HG03558 (cell line): ENCODE measurements around the gene RHEB.
A peak's percentile ranks its signal among the peaks of the same experiment; 100 is the strongest.

Experiments
- ATAC-seq: cut with Tn5 transposase; IDR thresholded peaks from one replicate; pipeline ENCODE4 v1.9.1; 2021; ENCODE audit warnings: moderate number of reproducible peaks; ENCODE audit not compliant: unreplicated experiment; ENCODE audit errors: extremely low read depth

RHEB gene, protein sequence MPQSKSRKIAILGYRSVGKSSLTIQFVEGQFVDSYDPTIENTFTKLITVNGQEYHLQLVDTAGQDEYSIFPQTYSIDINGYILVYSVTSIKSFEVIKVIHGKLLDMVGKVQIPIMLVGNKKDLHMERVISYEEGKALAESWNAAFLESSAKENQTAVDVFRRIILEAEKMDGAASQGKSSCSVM

DNA sequence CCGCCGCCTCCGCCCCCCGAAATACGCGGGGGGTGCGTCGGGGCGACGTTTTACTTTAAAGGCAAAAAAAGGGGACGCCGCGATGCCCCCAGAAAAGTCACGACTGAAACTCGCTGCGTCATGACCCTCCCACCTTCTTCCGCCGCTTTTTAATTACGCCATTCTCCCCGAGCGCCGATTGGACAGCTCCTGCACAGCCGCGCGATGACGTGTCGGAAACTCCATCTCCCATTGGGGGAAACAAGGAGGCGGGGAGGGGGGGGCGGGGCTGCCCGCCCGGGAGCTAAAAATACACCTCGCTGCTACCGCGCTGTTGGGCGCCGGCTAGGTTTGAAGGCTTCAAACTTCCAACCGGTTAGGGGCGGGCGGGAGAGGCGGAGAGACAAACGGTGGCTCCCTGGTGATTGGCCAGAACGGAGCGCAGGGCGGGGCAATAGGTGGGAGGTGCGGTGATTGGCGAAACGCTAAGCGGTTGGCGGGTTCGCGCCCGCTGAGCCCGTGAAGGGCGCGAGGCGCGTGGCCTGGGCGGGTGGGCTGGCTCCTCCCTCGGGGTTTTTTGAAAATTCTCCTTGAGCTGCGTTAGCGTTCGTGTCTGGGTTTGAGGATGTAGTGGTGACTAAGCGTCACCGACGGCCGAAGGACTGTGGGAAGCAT is at the start of gene RHEB:
Gene RHEB (minus strand): TSS at position 131 of the 654 bp plus-strand sequence. CDS start 384 bp downstream, outside the sequence.
- ATAC-seq: peak; percentile 44

DNA sequence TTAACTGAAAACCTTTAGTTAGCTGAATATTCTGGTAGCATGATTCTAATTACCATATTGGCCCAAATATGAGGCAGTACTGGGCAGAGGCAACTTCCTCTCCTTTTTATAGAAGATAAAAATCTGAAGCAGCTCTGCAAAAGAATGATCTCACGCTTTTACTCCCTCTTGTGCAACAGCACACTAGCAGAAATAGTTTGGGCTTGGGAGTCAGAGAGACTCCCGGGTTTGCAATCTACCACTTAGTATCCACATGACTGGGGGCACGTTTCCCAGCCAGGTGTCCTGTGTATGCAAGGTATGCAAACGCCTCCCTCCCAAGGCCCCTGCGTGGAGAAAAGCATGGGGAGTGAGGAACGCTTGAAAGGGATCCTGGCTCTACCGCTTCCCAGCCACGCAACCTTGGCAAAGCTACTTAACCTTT is 47.2 kb upstream of the RHEB start:
- ATAC-seq: no peak

DNA sequence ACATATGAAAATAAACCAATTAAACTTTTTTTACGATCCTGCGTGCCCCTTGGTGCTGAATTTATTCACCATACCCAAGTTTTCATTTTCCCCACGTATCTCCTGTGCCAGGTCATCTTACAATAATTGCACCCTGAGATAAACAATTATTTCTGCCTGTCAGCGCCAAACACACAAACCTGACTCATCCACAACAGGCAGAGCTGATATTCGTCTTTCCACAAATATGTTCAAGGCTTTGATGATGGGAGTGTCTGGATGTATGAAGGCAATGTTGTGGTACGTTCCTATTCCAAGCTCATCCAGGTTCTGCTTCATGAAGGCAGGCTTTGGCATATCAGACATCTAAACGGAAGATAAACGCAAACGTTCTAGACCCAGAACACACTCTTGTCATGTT is 45.8 kb upstream of the RHEB start:
- no peak for ATAC-seq

DNA sequence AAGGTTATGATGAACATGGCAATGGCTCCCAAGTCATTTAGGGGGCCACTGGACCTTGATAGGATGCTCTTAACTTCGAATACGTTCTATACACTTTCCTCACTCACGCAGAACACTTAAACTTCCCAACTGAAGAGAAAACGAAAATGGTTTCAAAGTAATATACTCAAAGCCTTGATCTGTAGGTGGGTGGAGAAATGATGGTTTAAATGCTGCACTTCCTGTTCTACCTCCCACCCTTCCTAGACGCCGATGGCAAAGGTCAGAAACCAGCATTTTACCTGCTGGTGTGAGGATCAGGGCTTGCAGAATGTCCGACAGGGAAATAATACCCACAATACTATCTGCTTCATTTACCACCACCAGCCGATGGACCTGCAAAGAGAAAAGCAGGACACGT is 40.5 kb upstream of the RHEB start:
- ATAC-seq: no peak

DNA sequence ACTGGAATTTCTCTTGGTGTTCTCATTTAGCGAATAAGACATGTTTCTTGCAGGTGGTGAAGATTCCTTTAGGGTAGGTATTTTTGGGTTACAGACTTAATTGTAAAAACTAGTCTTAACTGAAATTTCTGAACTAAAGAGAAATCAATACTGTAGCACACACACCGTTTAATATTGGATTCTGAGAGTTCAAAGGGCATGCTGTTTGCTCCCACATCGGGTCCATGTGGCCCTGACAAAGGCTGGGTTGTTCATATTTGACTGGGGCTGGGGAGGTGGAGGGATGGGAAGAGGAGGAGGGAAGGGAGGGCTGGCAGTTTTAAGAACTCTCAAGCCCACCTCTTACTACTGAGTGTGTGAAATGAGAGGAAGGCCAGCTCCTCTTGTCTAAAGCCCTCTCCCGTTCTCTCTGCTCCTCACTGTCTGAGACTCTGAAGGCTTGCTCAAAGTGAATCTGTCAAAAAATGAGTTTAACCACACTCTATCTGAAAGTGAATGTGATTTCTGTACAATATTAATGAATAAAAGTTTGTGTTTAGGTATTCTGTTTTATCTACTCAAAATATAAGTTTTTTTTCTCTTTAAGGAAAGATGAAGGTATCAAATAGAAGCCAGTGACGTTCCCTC is 40.0 kb upstream of the RHEB start:
- no peak for ATAC-seq

DNA sequence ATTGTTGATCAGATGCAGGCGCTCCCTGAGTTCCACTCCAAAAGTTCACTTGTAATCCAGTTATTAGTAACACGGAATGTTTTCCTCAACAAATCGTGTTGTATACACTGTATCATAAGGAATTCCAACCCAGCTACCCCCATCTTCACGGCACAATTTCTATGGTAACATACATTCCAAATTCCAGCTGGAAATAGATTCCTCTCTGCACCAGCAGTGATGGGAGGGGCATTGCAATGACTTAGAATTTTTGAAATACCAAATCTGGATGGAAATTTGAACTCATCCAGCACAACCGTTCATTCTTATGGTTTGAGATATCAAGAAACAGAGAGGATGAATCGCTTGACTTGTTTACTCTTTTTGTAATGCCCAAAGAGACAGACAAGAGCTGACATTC is 38.9 kb upstream of the RHEB start:
- no peak for ATAC-seq

DNA sequence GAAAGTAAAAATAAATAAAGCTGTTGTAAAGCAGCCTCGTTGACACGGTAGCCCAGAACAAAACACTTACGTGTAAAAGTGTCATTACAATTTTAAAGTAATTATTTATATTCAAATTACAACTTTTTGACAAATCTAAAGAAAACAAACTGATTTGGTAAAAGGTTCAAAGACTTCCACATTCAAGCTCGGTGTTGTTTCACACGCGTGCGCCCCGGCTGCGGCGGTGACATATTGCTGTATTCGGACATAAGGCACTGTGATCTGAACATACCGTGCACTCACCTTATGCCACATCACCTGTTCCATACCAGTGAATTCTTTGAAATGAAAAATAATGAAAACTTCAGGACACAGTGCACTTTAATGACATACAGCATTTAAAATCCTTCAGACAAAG is 36.9 kb upstream of the RHEB start:
- ATAC-seq: no peak

DNA sequence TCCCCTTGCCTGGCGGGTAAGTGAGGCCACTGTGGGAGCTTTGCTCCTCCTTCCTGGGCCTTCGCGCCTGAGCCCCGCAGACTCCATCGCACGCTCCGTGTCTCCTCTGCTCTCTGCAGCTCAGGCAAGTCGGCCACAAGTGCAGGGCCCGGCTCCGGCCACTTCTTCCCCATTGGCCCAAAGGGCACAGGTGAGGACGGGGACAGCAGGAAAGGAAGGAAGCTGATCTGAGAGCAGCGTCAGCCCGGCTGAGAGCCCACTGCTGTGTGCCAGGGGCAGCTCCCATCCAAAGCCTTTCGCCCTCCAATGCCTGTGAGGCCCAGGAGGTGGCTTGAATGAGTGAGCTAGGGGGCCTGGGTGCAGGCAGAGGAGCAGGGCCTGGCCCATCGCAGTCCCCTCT is 33.7 kb upstream of the RHEB start:
- no peak for ATAC-seq

DNA sequence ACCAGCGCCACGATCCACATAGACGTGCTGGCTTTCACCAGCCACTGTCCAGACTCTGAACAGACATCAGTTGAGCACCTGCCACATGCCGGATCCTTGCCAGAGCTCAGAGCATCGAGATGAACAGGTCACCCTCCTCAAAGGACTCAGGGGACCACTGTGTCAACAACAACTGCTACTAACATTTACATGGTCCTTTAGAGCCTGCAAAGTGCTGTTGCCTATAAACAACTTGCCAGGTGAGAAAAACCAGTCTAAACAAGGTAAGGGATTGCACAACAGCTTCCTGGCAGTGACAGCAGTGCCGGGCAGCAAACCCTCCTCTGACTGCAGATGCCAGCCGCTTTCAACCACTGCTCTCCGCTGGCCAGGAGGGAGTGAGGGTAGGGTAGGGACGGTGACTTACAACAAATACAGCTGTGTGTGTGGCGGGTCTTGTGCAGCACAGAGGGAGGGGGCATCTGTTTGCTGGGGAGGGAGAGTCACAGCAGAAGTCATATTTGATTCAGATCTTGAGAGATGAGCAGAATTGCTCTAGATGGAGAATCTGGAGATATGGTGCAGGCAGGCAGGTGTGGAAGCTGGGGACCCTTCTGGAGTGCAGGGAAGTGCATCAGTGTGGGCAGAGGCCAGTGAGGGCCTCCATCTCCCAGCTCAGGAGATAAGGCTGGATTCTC is 32.8 kb upstream of the RHEB start:
- no peak for ATAC-seq

DNA sequence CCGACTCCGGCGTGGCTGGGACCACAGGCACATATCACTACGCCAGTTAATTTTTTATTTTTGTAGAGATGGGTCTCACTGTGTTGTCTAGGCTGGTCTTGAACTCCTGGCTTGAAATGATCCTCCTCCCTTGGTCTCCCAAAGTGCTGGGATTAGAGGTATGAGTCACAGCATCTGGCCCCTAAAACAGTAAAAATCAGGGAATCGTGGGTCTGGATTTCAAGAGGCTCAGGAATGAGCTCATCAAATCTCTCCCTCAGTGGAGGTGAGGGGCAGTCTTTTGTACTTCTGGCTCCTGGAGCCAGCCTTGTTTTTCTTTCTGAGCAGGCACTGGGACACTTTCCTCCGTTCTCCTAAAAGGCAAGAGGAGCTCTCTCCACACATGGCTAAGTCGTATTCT is 32.1 kb upstream of the RHEB start:
- no peak for ATAC-seq

DNA sequence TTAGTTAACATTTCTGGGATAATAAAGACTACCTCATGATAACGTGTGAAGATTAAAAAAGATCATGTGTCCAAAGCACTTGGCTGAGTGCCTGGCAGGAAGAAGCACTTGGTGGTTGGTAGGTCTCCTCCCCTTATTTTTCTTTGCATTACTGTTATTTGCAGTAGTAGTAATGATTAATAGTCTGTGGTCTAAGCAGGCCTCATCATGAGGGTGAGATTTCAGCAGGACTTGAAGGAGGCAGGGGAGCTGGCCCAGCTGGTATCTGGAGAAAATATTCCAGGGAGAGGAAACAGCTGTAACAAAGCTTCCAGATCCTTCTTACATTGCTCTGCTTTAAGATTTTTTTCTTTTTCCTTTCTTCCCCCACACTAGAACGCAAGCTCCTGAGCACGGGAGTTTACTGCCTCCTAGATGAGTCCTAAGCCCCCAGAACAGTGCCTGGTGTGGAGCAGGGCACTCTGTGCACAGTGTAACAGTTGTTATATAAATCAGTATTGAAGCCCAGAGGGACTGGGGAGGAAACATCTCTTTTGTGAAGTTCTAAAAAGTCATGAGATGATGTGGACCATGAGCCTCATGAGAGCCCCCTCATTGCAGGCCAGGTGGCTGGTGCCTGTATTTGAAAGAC is 31.1 kb upstream of the RHEB start:
- no peak for ATAC-seq

DNA sequence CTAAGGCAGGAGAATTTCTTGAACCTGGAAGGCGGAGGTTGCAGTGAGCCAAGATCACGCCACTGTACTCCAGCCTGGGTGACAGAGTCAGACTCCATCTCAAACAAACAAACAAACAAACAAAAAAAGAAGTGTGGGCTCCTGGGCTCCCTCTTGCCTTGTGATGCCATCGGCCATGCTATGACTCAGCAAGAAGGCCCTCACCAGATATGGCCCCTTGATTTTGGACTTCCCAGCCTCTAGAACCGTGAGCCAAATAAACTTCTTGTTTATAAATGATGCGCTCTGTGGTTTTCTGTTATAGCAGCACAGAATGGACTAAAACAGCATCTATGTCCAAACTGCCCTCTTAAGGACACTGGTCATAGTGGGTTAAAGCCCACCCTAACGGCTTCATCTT is 29.9 kb upstream of the RHEB start:
- ATAC-seq: no peak

DNA sequence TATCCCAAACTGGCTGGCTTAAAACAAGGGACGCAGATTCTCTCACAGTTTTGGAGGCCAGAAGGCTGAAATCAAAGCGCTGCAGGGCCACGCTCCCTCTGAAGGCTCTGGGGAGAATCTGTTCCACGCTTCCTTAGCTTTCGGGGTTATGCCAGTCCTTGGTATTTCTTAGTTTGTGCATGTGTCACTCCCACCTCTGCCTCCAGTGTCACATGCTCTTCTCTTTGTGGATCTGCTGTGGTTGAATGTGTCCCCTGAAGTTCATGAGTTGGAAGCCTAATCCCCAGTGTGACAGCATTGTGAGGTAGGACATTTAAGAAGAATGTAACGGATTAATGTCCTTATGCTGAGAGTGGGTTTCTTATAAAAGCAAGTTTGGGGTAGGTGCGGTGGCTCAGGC is 29.4 kb upstream of the RHEB start:
- no peak for ATAC-seq

DNA sequence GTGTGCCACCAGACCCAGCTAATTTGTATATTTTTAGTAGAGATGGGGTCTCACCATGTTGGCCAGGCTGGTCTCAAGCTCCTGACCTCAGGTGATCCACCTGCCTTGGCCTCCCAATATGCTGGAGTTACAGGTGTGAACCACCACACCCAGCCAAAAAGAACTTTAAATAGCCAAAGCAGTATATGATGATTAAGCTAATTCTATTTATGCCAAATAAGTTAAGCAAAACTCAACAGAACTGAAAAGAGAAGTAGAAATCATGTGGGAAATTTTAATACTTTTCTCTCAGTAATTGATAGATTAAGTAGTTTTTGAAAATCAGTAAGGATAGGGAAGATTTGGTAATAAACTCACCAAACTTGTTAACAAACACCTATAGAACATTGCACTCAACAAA is 24.5 kb upstream of the RHEB start:
- no peak for ATAC-seq

DNA sequence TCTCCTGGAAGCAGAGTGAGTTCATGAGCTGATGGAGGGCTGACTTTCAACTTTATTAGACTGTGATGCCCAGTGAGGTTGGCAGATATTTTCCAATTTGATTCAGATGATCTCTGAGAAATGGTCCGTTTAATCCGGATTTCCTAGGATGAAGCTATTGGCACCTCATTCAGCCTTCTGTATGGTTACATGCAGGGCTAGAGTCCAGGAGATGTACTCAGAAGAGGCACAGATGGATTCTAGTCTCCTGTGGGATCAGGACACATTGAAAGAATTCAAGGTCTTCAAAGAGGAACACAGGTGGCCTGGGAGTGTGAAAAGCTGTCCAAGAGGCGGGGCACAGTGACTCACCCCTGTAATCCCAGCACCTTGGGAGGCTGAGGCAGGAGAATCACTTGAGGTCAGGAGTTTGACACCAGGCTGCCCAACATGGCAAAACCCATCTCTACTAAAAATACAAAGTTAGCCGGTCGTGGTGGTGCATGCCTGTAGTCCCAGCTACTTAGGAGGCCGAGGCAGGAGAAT is 23.0 kb upstream of the RHEB start:
- ATAC-seq: no peak

DNA sequence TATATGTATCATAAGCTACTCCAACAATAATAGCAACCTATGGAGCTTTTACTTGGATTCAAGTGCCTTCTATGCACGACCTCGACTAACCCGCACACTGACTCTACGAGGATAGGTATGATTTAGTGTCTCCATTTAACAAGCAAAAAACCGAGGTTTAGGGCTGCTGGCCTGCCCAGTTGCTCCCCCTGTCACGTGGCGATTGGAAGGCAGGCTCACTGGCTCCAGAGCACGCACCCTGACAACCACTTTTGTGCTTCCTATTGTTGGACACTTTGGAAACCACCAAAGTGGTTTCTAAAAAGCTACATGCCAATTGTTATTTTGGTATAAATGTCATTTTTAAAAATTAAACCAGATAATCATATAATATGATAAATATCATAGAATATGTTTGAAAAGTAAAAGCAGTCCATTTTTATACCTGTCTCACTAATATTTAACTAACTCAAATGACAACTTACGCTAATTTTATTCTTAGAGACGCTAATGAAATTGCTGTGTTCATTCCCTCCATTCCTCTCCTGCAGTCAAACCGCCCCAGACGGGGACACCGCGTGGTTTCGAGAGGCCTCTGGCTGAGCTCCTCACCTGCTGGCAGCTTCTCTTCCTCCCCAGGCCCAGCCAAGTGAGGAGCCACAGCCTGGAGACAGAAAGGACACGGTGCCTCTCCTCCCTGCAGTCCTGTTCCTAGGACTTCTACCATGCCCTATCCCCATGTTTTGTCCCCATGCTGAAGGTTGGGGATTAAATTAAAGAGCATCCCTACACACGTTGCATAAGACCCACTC is 22.2 kb upstream of the RHEB start:
- ATAC-seq: no peak

DNA sequence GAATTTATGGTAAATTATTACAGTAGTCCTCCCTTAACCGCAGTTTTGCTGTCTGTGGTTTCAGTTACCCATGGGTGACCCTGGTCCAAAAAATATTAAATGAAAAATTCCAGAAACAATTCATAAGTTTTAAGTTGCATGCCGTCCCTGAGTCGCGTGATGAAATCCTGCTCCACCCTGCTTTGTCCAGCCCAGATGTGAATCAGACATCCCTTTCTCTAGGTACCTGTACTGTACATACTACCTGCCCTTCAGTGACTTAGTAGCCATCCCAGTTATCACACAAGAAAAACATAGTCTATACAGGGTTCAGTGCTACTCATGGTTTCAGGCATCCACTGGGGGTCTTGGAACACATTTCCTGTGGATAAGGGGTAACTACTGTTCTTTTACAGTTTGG is 20.5 kb upstream of the RHEB start:
- no peak for ATAC-seq

DNA sequence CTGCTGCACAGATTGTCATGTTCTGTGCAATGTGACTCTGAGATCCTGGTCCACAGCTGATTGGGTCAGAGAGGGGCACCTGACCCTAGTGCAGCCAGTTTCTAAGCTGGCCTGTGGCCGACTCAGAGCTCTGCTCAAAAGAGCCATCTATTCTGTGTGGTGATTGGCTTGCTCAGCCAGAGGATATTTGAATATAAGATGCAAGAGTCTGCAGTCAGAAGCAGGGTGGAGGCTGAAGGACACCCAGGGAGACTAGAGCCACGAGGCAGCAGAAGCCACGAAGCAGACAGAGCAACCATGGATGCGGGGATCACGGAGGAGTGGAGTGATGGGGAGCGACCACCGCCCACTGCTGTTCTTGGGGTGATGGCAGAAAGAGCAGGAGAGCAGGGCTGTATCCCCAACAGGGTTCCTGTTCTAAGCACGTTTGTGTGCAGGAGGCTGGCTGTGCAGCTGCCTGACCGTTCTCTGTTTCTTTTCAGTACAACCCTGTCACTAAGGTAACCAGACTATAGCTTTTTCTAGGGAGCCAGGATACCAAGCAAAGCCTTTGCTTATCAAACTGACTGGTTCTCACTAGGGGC is 19.5 kb upstream of the RHEB start:
- ATAC-seq: no peak

DNA sequence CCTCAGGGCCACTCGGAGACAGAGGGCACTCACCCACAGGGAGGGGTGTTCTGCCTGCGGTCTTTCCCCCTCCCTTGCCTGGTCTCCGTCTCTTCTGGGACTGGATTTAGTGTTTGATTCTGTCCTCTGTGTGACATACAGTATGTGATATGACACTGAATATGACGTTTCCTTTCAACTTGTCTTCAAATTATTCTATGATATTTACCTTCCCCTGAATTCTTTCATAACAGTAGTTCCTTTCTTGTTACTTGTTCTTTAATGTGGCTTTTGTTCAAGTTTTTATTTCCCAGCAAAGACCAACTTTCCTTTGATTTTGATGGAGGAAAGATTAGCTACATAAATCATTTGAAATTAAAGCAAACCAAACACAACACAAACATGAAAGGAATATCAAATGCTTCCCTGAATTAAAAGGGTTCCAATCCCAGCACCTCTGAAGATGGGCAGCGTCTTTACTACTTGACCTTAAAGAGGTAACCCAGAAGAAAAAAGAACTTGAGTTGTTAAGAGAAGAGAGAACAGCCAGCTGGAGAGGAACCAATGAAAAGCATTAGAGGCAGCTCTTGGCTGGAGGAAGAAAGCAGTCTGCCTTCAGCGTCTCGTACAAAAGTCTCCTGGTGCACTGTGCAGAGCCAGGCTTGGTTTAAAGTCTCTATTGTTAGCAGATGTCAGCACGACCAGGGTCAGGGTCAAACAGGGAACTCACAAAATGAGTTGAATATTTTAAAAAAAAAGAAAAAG is 18.3 kb upstream of the RHEB start:
- no peak for ATAC-seq
